Measurements from ENCODE around the gene PTPRK. TPM values are rescaled to one million over a fixed set of nuclear protein-coding genes. Genes with fewer than 3 reads are reported as not detected.

PTPRK gene
- total RNA-seq, 1 experiment from 2014 or later: 24.4 TPM

DNA sequence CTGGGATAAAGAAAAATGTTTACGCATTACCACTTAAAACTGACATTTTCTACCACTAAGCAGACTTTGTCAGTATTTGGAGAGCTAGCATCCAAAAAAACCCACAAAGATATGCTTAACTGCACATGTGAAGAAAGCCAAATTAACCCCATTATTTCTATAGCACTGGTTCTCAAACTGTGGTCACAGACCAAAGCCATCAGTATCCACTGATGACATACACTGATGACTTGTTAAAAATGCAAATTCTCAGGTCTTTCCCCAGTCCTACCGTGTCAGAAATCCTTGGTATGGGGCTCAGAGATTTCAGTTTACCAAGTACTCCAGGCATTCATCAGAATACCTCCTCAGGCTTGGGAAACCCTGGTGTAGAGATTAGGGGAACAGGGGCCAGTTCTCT is 230.2 kb downstream of the PTPRK start:
- no peak for DNase-seq (ENCODE audit: low spot score)

DNA sequence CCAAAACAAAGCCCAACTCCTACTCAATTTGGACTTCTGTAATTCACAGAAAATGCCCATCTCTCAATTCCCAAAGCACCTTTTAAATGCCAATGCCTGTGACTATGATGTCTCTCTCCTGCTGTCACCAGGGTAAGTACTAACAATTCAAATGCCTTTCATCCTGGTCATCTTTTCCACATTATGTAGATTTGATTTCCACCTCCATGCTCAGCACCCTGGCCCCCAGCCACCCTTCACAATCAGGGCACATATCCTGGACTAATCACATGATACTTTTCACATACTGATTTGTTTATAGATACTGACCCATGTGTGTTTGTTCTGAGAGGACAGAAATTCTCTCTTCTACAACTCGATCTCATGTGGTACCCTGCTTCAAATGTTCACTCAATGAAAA is 236.3 kb downstream of the PTPRK start:
- DNase-seq (ENCODE audit: low spot score): no peak

DNA sequence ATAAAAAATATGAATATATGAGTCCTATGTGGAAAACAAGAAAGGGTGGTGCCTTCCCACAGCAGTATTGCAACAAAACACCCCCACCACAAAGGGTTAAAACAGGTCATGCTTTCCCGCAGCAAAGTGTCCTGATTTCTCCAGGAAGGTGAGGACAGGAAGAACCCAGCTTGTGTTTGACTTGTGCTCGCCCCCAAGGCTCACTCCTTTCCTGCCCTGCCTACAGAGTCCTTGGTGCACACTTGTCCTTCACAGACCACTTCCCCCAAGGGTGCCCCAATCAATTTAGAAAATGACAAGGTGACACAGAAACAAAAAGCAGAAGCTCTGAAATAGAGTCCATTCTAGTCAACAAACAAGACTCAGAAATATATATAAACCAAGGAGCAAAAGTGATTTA is 237.4 kb downstream of the PTPRK start:
- DNase-seq (ENCODE audit: low spot score): no peak

DNA sequence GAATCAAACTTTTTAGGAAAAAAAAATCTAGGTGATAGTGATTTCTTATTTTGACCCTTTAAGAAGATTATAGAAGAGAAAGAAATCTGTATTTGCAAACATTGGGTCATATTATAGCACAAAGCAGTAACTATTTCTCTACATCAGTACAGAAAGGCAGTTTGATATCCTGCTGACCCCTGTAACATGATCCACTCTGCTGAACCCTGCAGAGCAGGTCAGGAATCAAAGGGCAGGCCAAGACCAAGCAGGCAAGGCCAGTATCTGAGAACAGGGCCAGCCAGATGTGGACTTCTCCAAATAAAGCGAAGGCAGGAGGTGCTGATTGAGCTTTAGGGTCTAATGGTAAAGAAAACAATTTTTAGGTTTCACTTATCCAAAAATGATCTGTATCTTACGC is 239.4 kb downstream of the PTPRK start:
- DNase-seq (ENCODE audit: low spot score): no peak

DNA sequence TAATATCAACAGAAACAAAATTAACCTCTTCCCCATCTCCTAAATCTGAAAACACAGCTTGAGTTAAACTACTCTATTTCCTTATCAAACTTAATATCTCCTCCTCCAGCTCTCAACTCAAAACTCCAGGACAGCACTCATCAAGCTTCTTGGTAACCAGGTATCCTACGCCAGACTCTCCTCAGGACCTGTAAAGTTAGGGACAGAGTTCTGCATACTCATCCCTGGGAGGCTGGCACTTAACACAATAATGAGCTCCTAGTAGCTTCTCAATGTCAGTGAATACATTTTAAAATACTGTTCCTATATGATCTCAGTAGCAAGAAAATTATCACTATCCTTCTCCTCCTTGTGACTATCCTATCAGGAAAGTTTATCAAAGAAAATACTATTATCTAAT is 240.3 kb downstream of the PTPRK start:
- DNase-seq (ENCODE audit: low spot score): no peak

DNA sequence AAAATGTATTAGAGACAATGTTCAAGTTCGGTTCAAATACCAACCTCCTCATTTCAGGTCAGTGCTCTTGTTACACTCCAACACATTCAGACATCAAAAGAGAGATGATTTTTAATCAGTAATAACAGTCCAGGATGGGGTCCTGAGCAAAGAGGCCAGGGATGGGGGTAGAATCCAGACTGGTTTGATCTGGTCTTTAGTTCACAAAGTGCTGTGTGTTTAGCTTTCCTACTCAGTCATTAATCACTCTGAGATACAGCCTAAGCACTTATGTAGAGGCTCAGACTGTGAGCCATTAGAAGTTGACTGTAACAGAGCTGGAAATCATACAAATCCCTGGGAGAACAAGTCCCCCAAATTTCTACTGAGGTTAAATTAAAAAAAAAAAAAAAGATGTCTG is 241.6 kb downstream of the PTPRK start:
- DNase-seq (ENCODE audit: low spot score): no peak

DNA sequence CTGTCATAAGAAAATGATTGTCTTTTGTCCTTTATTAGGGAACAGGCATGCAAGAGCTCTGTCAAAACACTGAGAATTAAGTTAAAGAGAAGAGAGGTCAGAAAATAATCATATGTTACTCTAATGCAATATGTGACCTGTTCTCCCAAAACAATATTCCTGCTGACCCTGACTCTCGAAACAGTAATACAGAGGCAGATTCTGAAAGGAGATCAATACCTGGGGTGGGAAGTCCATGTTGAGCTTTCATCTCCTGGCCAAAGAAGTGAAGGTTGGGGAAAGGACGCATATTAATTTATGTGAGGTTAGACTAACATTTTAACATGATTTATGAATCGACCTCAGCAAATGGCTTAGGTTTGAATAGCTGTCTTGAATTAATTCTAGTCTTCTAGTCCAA is 243.0 kb downstream of the PTPRK start:
- DNase-seq (ENCODE audit: low spot score): no peak

DNA sequence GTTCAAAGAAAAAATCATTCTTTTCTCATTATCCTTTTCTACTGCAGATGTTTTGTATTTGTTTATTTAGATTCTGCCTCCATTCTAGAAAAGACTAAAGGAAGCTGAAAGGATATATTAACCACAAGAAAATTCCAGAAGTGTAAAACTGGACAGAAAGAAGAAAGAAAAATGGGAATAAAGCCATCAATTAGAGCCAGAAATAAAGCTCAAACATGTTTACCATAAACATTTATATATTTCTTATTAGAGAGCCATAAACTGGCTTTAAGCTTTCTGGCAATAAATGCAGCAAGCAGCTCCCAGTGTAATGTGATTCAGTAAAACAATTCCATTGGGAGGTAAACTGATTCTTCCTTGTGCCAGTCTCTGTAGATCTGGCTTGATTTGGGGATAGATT is 244.1 kb downstream of the PTPRK start:
- no peak for DNase-seq (ENCODE audit: low spot score)

DNA sequence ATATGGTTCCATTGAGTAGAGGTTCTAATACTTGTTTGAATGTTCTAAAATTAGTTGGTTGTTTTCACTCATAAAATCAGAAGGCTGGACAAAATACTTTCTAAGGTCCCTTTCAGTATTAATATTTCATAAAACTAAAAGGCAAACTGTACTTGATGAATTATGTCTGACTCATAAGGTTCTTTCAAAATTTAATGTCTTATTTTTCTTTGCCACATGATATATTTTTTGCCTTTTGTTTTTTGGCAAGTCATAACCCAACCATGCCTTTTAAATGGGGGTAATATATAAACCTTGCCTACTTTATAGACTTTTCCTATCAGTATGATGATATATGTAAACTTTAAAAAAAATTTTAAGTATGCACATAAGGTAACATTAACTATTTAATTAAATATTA is 244.7 kb downstream of the PTPRK start:
- no peak for DNase-seq (ENCODE audit: low spot score)

DNA sequence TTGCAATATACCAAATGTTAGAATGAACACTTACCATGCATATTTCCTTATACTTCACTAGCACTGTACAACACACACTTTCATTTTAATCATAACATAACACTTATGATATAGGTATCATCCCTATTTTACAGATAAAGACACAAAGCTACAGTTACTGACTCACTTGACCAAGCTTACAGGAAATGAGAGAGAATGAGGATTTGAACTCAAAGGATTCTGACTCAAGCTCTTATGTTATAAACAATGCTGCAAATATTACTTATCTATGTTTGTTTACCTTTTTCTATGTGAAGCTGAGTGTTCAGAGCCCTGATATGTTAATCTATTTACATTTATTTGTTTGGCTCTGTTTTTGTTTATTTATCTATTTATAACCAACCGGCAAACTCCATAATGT is 245.4 kb downstream of the PTPRK start:
- DNase-seq (ENCODE audit: low spot score): no peak

DNA sequence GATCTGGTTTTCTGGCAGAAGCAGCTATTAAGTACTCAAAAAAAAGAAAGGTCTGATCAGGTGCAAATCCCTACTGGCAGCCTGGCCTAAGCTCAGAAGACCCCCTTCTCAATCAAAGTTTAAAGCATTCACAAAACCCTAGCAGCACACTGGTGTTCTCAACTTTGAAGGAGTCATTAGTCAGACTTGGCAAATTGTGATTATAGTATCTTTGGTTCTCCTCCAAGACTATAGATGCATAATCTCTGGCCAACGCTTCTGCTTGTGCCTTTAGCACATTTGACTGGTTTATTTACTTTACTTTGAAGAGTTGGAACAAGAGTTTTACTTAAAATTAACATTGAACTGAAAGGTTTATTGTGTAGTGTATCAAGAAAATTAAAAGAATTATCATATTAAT is 248.9 kb downstream of the PTPRK start:
- DNase-seq (ENCODE audit: low spot score): no peak

DNA sequence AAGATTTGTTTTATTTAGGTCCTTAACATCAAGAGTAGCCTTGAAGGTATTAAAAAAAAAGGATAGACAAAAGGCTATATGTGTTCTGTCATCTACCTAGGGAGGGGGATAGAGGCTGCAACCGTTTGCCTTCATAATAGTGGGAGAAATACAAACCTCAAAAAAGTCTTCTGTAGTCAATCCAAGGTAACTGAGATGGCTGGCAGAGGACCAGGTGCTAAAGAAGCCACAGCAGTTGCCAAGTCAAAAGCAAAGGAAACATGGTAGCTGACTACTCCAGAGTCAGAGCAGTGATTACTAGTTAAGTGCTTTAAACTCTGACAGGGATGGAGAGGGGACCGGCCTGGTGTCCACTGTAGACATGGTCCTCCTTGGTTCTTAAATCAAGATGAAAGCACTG is 249.4 kb downstream of the PTPRK start:
- no peak for DNase-seq (ENCODE audit: low spot score)

DNA sequence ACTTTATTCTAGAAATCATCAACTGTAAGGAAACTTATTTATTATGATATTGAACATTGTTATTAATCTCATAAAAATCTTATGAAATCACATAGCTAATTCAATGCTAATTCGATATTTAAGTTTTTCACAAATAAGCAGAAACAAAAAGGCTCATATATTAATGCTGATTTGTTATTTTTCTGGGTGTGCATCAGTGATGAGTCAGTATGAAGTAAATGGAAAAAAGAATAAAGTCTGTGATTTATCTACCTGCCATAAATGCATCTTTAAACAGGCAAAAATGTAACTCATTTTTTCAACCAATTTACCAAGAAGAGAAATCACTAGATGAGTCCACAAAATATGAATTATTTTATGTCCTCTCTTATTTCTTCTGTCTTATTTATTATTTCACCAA is 253.5 kb downstream of the PTPRK start:
- DNase-seq (ENCODE audit: low spot score): no peak

DNA sequence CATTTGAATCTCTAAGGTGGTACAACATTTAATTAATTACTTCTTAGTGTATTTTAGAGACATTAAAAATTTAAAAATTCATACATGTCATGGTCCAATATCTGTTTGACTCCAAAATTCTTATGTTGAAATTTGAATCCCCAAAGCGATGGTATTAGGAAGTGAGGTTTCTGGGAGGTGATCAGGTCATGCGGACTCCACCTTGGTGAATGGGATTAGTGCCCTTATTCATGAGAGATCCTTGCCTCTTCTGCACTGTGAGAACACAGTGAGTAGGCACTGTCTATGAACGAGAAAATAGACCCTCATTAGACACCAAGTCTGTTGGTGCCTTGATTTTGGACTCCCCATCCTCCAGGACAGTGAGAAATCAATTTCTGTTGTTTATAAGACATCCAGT is 254.7 kb downstream of the PTPRK start:
- DNase-seq (ENCODE audit: low spot score): no peak

DNA sequence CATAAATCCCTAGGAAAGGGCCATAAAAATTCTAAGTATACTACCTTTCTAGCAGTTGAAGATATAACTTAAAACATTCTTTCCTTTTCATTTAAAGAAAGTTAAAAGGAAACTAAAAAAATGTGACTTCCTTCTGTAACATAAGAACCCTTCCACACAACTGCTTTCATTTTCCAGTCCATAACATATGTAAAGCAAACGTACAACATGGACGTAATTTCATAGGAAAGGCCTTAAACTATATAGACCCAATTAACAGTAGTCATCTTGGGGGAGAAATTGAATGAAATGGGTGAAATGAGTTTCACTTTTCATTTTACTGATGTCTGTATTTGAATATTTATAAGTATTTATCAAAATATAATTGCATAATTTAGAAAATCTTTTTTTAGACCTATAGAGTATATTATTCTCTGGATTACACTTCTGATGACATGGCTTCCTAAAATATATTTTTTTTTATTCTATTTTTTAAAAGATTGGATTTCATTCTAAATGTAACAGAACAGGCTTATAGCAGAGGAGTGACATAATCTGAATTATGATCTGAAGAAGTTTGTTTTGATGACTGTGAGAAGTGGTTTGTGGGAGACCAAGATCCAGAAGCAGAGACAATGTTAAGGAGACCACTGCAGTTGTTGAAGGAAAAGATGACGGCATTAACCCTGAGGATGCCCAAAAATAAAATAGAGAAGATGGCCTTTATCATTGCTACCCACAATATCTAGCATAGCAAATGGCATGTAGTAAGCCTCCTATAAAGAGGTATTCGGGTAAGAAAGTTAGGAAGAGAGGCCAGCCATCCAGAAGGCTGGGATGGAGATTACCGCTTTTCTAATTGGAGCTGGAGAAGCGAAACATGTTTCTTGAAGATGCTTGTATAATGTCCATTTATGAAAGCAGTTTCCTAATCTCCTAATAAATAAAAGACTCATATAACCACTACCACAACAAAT is 260.4 kb downstream of the PTPRK start:
- no peak for DNase-seq (ENCODE audit: low spot score)

DNA sequence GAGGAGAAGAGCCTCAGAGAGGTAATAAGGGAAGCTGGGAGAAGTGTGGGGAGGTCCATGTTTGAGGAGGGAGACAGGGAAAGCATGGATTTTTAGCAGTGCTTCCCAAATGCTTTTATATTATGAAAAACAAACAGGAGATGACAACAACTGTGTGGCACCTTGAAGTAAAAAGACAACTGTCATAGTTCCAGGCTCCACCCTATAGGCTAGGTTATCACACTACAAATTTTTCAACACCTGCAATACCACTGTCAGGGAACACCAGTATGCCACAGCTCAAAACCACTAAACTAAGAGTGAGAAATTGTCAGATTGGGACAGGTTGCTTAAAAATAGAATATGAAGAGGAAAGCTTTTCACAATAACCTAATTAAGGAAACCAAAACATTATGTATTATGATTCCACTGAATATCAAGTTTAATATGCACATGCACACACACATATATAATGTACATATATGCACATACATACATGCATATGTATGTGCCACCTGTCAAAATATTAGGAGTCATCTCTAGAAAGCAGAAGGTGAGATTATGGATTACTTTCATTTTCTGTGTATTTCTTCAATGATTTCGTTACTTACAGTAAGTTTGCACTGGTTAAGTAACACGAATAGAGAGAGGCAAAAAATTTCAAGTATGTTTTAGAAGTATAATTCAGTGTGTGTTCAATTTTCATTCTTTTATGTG is 261.2 kb downstream of the PTPRK start:
- DNase-seq (ENCODE audit: low spot score): no peak

DNA sequence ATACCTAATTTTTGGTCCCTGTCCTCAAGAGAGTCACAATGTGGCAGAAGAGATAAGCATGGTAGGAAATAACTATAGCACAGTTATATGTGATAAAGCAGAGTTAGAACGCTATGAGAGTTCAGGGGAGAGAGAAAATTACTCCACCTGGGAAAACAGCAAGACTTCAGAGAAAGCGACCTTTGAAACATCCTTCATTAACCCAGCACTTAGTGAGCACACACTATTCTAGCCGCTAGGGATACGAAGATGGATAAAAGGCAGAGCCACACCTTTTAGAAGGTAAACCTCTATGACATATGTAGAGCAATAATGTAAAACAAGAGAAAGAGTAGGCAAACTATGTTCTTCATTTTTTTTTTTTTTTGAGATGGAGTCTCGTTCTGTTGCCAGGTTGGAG is 264.3 kb downstream of the PTPRK start:
- DNase-seq (ENCODE audit: low spot score): no peak

DNA sequence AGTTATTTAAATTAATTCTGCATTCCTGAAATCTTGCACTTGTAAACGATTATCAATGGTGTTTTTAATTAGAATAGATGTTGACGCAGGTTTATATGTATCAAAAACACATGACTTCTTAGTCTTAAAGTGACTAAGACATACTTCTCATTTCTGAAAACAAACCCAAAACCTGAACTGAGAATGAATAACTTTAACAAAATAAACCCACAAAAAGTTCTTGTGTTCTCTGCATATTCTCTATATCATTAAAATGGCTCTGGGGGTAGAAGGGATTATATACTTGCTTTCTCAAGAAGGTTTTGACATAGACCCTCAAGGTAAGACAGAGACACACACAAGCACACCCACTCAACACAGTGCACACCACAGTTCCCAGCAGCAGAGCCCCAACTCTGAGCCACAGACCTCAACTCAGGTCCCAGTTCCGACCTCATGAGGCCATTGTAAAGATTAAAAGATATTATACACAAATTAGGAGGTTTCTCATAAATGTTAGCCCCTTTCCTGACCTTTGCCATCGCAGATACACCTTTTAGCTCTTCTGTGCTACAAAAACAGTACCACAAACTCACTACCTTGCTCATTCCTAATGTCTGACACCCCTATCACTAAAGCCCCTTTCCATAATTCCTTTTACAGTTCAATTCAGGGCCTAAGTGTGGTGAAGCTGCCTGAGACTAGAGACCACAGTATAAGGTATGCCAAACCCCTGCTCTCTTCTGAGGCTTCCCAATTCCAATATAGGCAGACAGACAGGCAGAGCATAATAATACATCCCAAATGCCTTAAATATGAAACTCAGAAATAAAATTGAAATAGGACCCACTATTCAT is 267.8 kb downstream of the PTPRK start:
- no peak for DNase-seq (ENCODE audit: low spot score)

DNA sequence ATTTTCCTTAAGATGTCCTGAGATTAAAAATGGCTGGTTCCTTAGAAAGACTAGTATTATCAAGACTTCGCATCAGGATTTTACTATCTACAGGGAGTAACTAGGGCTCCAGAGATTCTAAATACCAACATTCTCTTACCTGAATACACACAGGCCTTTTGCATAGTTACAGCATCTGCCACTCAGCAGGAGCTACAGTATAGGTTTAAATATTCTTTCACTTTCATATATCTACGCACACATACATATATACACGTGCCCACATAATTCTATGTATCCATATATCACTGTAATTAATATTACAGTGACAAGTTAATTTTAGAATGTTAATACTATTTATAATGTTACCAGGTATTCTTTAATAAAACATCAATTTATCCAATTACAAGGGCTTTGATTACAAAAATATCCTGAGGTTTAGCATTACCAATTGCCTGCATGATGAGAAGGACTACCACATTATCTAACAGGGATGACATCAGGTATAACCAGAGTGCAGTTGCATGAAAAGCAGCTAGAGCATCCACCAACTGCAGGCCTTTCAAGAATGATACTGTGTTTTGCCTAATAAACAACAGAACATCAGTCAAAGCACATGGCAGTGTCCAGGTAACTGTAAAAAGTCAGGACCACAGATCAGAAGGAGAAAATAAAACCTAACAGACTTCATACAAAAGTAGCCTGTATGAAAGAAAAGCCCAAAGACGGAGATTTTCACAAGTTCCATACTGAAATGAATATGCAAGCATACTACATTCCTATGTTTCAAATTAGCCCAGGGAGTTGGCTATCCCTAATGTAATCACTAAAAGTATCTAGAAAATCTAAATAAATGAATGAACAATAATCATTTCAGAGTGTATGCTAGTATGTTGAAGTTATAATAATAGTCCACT is 268.7 kb downstream of the PTPRK start:
- no peak for DNase-seq (ENCODE audit: low spot score)

DNA sequence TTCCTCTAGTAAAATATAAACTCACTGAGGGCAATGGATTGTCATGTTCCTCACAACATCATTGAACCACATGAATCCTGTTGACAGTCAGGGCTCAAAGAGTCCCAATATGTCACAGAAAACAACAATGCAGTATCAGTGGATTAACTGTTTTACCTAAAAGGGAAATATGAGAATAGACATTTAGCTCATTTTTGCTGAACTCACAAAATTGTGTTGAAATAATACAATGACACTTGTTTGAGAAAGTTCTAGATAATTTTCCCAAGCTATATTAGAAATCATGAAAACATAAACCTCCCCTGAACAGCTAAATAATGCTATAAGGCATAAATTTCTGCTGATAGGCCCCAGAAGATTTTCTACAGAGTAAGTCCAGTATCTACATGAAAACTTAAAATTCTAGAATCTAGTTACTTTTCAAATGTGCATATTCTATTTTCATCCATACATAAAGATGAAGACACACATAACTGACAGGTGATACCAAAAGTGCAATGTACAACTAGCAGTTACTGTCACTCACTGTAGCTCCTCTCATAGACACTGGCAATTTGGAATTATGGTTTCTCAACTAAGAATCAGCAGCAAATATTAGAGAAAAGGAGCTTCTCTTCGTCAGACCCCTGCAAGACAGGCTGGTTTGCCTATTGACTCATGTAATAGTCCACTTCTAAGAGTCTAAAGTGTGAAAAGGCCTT is 269.9 kb downstream of the PTPRK start:
- DNase-seq (ENCODE audit: low spot score): no peak

DNA sequence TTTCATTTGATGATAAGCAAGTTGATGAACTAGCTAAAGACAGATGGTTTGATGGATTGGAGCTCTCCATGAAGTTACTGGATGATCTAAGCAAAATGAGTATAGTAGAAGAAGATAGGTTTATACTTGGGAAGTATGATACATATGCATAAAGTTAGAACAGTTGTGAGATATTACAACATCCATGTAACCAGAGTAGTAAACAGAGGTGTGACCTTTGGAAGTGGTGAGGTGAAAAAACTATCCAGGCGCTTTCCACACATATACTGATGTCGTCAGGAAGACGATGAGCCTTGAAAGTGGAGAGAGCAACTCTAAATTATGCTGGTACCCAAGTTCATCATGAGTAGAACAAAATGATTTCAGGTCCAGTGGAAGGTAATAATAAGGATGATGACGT is 271.0 kb downstream of the PTPRK start:
- no peak for DNase-seq (ENCODE audit: low spot score)
